ENCODE data around the gene ASAH2.
"Not testable (repeated sequence)": the region's sequence is repeated elsewhere in the genome, so short reads cannot be mapped to it uniquely, and the experiment has no call there.

The ASAH2 gene

GRCh38 chr10:50279489-50279888 is 28.2 kb upstream of the ASAH2 start:
- DNase-seq (ENCODE audit: low read depth), result no peak
- TF ChIP-seq CTCF (IDR thresholded peaks at IDR 0.05; ENCODE audit: control insufficient read depth, insufficient read depth, low read depth, low read length, missing control alignments), result no peak
- no peak overlapping the region for H3K4me3 ChIP-seq (ENCODE audit: control insufficient read depth, low read depth, low read length)

GRCh38 chr10:50275650-50276235 is 24.4 kb upstream of the ASAH2 start:
- TF ChIP-seq CTCF (IDR thresholded peaks at IDR 0.05; ENCODE audit: control insufficient read depth, insufficient read depth, low read depth, low read length, missing control alignments), result peak; percentile 57
- no peak overlapping the region for H3K4me3 ChIP-seq (ENCODE audit: control insufficient read depth, low read depth, low read length)
- DNase-seq (ENCODE audit: low read depth), result no peak

- no peak for TF ChIP-seq CTCF (IDR thresholded peaks at IDR 0.05; ENCODE audit: control insufficient read depth, insufficient read depth, low read depth, low read length, missing control alignments)
Measured at GRCh38 chr10:50272531-50272930, 21.2 kb upstream of the ASAH2 start.

GRCh38 chr10:50271564-50272250 is 20.4 kb upstream of the ASAH2 start:
- no peak for DNase-seq (ENCODE audit: low read depth)
- no peak for TF ChIP-seq CTCF (IDR thresholded peaks at IDR 0.05; ENCODE audit: control insufficient read depth, insufficient read depth, low read depth, low read length, missing control alignments)
- no peak overlapping the region for H3K4me3 ChIP-seq (ENCODE audit: control insufficient read depth, low read depth, low read length)

More at GRCh38 chr10:50272531-50272930, 21.2 kb upstream of the ASAH2 start:
- no peak overlapping the region for H3K4me3 ChIP-seq (ENCODE audit: control insufficient read depth, low read depth, low read length)
- no peak for DNase-seq (ENCODE audit: low read depth)

- DNase-seq (ENCODE audit: low read depth), result not testable (repeated sequence)
Measured at GRCh38 chr10:50267877-50268276, 16.6 kb upstream of the ASAH2 start.

GRCh38 chr10:50262625-50263024 is 11.3 kb upstream of the ASAH2 start:
- DNase-seq (ENCODE audit: low read depth); H3K4me3 ChIP-seq (ENCODE audit: control insufficient read depth, low read depth, low read length): not testable (repeated sequence)

More at GRCh38 chr10:50267877-50268276, 16.6 kb upstream of the ASAH2 start:
- not testable (repeated sequence) for H3K4me3 ChIP-seq (ENCODE audit: control insufficient read depth, low read depth, low read length)

GRCh38 chr10:50260791-50261281 is 9.5 kb upstream of the ASAH2 start:
- DNase-seq (ENCODE audit: low read depth), result no peak
- no peak for TF ChIP-seq CTCF (IDR thresholded peaks at IDR 0.05; ENCODE audit: control insufficient read depth, insufficient read depth, low read depth, low read length, missing control alignments)
- no peak overlapping the region for H3K4me3 ChIP-seq (ENCODE audit: control insufficient read depth, low read depth, low read length)

Data from AG09309 (cell line).